Activated T-cell treated with anti-CD3 and anti-CD28 coated beads, Interleukin-2, amount 50 U/mL, for 48 hours (primary cell): ENCODE measurements around the gene C10orf67.
A peak's percentile ranks its signal among the peaks of the same experiment; 100 is the strongest.

Source experiments
- DNase-seq, 2 experiments: peaks; one replicate each; pipeline ENCODE4 v3.0.0-alpha.2; 2020

C10orf67 gene

DNA sequence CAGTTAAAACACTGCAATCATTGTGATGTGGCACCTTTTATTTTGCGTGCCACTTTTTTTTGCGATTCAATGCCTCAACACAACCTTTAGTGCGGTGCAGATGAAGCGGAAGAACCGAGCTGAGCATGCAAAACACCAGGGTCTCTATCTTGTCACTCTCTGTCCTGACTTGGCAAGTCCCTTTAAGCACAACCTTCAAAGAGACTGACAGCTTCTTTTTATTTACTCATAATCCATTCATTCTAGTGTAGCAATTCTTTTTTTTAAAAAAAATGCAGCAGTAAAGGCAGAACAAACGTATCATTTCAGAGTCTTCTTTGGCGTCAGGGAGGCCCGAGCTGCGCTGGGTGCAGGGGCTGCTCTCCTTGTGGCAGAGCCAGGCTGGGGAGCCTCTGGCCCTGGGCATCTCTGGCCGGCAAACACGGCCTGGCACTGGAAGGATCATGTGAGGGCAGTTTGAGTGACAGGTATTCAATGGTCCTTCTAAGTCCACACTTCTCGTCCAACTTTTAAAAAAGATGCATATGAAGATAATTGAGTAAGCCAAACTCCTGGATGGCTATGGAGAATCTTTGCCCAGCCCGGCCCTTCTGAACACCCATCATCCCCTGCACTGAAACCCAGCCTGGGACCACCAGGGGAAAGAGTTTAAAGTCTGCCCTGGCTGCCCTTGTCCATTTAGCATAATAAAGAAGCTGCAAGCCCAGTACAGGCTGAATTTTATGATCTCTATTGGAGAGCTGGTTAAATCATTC is 148.6 kb downstream of the C10orf67 start:
- DNase-seq: no peak

DNA sequence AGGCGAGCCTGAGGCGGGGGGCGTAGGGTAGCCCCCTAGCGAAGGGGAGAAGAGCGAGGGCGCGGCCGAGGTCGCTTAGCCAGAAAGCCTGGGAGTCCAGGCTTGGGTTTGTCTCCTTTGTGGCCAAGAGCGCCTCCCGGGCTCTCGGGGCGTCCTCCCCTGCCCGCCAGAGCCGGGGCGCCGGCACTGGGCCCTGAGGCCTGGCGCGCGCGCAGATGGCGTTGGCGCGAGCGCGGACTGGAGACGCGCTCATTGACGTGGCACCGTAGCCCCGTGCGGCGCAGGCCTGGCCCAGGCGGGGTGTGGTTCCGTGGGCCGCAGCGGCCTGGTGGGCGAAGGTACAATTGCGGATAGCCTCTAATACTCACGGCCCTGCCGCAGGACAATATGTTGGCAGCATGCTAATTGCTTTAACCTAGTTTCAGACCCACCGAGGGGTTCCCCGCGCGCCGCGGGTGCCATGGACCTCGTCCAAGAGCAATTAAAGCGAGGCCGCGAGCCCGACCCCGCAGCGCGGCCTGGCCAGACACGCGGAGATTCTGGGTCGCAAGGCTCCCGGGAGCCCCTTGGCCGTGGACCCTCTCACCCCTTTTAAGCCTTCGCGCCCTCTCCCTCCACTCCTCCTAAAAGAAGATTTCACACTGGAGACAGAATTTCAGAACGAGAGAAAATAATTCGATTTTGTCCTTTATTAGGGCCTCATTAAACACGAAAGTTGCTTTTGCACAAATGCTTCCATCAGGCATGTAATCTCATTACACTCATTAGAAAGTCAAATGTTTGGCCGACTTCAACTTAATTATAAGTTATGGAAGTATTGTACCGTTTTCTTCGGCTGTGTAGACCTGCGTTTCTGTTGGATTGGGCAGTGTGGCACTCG is 149.4 kb downstream of the C10orf67 start:
- DNase-seq: no peak

DNA sequence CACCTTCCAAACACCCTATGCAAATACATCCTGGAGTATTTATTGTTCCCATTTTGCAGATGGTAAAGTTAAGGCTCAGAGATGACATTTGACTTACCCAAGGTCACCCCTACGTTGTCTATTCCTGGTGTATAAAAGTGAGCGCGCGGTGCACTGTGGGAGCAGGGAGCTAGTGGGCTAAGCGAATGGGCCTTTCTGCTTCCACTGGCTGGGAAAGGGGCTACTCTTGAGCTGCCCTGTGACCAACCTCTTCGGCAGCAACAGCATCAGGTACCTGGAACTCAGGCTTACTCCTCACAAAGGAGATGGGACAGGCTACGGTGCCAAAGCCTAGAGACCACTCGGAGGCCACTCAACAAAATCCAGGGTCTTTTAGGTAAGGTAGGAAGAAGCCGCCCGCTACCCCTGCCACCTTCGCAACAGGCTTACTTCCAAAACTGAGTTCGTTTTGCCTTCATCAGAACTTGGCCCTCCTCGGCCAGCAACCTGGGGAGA is 150.1 kb downstream of the C10orf67 start:
- DNase-seq: no peak

DNA sequence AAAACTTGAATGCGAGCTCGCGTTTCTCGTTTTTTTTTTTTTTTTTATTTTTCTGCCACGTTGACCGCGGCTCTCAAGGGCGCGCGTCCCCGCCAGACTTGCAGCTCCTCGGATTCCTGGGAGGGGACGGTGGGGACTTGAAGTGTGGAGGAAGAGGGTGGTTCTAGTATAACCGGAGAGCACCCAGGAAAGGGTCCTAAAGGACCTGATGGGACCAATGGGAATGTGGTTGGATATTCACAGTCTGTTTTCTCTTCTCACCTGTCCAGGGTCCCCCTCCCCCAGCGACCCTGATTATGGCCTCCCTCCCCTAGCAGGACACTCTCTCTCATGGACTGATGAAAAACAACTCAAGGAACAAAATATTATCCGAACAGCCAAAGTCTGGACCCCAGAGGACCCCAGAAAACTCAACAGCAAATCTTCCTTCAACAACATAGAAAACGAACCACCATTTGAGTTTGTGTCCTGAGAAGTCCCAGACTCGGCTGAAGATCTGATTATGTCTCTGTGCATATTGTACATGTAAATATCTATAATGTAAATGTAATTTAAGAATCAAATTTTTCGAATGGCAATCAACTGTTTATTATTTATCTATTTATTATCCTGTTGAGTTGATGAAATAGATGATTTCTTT is 151.0 kb downstream of the C10orf67 start:
- no peak for DNase-seq

DNA sequence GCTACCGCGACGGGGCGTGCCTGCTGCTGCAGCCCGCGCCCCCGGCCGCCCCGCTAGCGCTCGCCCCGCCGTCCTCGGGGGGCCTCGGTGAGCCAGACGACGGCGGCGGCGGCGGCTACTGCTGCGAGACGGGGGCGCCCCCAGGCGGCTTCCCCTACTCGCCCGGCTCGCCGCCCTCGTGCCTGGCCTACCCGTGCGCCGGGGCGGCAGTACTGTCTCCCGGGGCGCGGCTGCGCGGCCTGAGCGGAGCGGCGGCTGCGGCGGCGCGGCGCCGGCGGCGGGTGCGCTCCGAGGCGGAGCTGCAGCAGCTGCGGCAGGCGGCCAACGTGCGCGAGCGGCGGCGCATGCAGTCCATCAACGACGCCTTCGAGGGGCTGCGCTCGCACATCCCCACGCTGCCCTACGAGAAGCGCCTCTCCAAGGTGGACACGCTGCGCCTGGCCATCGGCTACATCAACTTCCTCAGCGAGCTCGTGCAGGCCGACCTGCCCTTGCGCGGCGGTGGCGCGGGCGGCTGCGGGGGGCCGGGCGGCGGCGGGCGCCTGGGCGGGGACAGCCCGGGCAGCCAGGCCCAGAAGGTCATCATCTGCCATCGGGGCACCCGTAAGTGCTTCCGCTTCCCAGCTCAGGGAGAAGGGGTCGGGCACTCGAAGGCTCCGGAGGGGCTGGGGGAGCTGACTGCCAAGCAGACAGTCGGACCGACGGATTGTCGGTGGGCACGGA is 151.7 kb downstream of the C10orf67 start:
- peak in 1 of 2 experiments; percentile 44 for DNase-seq

DNA sequence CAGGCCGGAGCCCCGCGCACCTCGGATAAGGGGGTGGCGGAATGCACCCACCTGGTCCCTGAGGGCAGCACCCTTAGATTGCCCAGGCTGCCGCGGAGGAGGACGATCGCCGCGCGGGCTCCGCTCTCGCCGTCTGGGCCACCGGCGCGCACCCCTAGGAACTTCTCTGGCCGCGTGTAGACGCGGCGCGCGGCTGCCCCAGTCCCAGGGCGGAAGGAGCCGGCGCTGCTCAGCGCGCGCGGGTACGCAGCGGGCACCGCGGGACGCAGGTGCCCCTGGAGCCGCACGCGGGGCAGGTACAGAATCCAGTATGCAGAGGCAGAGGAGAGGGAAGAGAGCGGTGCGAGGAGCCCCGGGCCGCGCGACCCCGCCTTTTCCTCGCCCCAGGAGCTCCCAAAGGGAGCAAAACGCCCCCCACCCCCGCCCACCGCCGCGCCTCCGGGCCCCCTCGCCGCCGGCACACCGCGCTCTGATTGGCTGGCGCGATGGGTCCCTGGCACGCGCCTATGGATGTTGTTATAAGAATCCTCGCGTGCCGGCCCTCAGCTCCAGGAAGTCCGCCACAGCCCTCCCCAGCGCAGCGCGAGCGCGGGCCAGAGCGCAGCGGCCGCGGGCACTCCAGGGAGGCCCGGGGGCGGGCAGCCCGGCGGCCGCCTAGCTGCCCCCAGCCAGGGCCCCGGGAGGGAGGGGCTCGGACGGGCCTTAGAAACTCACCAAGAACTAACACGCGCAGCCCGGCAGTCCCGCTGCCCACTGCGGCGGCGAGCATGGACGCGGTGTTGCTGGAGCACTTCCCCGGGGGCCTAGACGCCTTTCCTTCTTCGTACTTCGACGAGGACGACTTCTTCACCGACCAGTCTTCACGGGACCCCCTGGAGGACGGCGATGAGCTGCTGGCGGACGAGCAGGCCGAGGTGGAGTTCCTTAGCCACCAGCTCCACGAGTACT is 152.6 kb downstream of the C10orf67 start, which contains the start of gene PTF1A:
Gene PTF1A (plus strand): TSS at position 549 of the 948 bp plus-strand sequence. CDS start 219 bp downstream, at position 768.
- DNase-seq: no peak

DNA sequence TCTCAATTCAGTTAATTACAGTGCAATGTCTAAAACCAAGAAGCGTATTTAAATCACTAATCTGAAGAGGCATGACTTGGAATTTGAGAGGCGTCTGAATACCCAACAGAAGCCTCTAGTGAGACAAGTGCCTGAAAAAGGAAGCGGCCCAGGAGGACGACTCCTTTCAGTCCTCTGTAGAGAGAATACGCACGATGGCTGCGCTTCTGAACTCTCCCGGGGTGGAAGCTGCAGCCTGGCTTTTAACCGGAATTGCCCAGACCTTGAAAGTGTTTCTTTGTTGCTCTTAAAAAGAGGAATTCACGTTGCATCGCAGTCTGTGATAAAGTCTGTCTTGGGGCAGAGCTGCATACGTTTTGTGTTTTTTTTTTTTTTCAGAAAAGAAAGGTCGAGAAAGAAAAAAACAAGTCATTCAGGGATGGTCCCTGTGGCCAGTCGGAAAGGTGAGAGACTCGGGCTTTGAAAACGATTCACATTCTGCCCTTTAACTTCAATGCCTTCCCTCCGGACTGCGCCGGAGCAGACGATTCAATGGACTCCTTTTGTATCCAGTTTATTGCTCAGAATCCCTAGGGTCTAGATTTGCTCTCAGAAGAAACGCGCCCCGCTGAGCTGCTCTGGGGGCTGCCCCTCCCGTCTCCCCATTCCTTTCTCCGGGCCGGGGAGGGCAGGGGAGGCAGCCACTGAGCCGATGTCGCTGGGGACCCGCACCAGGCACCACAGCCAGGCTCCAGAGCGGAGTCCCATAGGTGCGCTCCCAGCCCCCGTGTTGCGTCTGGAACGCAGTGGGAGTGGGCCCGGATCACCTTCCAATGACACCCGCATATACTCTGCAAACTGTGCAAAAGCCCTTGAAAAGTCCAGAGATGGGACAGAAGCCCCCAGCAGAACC is 153.5 kb downstream of the C10orf67 start:
- DNase-seq: no peak

DNA sequence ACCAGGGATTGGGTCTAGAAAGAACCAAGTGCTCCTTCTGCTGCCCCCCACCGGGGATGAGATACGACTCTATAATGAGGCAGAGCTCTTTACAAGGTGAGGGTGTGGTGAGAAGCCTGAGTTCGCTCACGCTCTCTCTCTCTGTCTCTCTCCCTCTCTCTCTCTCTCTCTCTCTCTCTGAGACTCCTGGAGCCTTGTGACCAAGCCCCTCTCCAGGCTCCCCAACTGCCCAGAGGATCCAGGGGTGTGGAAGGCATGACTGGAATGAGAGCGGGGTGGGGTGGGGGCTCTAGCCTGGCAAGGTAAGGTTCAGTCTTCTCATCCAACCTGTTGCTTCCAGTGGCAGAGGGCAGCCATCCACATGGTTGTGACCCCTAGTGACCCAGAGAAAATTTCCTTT is 155.6 kb downstream of the C10orf67 start:
- DNase-seq: no peak

DNA sequence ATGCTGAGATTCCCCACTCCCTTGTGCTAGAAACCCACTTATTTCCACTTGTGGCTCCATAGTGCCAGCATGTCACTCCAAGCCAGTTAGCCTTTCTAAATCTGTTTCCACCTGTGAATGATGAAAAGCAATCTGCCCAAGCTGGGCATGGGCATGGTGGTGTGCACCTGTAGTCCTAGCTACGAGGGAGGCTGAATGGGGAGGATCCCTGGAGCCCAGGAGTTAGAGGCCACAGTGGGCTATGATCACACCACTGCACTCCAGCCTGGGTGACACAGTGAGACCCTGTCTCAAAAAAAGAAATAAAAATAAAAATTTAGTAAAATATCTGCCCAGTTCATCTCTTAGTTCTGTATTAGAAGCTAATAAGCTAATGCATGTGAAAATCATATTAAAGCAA is 157.4 kb downstream of the C10orf67 start:
- no peak for DNase-seq

DNA sequence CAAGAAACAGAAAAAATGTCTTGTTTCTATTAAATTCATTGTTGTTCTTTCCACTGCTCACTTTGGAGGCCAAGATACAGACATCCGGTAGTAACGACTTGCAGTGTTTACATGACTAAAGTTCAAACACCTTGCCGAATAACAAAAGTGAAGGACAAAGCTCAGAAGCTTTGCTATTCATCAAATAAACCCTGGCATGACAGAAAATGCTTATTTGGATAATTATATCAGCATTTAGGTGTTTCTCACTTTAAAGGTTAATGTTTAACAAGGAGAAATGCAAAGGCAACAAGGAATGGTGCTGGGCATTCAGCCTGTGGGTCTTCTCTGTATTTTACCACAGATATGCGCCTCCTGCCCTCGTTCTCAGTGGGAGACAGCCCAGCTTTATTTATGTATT is 157.9 kb downstream of the C10orf67 start:
- DNase-seq: no peak

DNA sequence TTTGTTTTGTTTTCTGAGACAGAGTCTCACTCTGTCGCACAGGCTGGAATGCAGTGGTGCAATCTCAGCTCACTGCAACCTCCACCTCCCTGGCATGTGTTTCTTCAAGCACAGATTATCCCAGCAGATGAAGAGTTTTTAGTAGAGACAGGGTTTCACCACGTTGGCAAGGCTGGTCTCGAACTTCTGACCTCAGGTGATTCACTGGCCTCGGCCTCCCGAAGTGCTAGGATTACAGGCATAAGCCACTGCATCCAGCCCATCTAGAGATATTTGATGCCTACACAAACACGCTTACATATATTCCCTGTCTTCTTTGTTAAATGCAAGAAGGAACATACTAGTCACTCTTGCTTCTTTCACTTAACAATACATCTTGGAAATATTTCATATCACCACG is 158.4 kb downstream of the C10orf67 start:
- no peak for DNase-seq

DNA sequence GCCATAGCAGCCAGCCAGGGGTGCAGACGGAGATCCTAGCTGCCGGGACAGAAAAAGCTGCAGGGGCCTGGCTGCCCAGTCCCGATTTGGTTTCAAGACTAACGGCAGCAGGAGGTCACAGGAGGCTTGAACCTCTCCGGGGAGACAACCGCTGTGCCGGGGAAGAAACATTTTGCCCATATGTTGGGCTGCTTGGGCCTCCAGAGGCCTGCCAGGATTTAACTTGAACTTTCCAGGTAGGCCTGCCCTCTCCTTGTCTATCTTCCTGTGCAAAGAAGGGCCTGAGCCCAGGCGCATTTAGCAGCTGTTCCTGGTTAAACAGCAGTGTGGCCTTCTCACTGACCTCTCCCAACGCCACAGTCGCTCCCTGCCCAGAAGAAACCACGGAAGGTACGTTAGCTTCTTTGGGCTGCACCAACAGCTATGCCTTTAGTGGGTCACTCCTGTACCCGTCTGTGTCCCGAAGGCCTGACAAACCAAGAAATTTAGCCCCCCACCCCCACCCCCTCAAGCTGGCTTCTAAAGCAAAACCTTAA is 169.6 kb downstream of the C10orf67 start:
- no peak for DNase-seq

DNA sequence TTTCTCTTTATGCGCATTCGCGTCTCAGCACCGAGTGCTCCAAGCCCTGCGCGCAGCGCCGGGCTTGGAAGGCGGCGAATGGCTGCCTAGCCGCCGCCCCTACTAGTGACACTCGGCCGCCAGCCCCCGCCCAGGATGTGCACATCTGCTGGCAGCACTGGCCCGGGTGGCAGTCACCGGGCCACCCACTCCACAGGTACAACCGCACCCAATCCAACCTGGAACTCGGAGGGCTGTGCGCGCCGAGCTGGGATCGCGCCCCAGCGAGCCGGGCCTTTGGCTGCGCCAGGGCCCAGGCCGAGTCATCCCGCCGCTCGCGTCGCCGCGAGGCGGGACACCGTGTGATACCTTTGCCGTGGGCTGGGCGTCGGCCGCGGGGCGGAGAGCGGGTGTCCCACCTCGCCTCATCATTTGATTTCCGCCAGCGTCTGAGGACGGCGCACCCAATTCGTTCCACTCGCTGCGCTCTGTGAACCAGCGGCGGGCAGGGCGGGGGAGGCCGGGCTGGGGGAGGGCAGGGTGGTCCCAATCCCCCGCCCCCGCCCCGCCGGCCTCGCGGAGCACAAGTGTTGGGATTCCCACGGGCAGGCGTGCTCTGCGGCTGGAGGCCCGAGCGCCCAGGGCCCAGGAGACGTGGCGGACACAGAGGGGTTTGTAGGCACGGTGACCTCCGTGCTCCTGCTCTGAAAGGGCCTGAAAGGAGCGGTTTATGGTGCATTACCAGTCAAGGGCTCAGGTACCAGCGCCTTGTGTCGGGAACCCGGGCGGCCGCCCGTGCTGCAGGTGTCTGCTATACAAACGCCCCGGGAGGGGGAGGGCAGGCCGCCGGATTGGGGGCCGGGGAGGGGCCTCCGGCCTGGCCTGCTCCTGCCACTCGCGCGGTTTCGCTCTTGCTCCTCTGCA is 170.3 kb downstream of the C10orf67 start:
- no peak for DNase-seq

DNA sequence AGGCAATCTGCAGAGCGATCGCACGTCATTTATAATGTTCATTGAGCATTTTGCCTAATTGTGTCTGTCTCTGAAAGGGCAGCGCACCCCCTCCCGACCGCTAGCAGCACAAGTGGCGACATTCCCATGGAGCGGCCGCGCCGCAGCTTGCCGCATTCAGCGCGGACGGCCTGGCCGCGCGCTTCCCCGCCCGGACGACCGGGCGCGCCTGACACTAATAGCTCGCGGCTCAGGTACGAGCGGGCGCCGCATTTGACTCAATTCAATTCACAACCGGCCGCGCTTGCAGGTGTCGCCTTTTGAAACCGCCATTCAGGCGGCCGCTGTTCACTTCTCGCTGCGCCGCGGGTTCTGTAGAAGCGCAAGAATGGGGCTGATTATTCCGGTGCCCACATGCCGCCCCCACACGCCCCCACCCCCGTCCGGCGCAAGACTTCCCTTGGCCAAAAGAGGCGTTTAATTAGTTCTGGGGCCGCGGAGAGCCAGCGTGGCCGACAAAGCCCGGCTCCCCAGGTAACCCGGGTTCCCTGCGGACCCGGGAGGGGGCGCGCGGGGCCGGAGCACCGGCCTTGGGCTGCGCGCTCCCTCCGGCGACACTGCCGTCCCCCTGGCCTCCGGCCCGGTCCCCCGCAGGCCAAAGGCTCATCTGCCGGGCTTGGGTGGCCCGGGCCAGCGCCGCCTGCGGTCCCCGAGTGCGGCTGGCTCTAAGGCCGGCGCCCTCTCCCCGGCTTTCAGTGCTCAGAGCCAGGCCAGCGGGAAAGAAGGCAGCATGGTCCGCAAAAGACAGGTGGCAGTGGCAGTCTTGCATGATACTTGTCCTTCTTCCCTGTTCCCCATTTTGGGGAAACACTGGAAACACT is 171.2 kb downstream of the C10orf67 start:
- no peak for DNase-seq

DNA sequence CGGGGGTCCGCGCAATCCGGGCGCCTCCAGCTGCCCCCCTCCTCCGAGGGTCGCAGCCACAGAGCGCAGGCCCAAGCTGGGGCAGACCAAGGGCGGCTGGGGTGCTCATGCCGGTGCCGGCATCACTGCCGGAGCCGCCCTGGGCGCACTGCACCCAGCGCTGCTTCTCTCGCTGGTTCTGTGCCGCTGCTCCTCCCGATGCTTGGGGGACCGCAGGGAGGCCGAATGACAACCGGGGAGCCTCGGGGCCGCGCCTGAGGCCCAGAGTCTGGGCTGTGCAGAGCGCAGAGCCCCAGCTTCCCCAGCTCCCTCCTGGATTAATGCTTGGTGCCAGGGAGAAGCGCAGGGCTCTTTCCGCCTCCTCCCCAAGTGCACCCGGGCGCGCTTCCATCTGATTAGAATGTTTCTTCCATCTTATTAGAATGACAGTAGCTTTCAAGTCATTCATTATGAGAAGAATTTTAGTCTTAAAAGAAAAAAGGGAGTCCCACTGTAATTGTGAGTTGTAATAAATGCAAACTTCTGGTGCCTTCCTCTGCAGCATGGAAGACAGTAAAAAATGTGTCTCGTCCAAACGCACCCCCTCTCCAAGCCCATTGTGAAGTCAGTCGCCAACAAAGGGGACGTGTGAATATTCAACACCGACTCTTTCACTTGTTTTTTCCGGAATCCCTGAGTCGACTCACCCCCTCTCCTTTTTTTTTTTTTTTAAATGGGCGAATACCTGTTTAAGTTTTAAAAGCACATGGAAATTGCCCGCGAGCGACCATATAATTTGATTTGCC is 172.0 kb downstream of the C10orf67 start:
- DNase-seq: no peak

DNA sequence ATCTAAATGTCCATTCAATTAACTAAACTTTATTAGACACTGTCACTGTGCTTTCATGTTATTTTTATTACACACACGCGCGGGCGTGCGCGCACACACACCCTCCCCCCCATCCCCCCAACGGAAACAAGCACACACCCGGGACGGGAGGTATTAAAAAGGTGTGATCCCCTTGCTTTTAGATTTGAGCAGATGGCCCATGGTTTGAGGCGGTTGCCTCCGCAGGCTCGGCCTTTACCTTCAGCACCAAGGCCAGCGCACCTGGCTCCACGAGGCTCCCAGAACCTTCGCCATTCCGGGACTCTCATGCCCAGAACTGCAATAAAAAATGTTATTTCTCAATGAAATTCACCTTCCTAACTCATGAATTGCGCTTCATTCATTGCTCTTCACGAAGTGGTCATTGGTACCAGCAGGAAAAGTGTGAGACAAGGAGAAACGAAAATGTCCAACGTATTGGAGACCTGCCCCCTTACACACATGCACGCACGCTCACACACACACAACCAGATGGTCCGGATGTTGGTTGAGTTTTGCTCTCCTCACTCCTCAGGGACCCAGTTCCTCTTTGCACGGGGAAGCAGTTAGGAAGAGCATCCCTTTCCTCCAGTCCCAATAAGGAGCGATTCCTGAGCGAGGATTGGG is 173.2 kb downstream of the C10orf67 start:
- DNase-seq: no peak

DNA sequence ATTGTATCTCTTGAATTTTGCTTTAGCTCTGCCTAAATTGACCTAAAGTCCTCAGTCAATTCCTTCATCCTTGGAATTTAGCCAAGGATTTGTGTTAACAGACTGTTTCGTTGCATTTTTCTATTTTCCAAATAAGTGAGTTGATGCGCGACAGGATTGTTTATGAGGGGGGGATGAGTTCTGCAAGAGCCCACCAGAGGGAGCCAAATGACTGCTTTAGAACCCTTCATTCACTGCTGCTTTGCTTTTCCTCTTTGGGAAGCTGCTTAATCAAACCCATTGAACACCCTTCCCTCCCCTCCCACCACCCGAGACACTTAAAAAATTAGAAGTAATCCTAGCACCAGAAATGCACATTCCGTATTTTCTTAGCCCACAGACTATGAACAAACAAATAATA is 186.2 kb downstream of the C10orf67 start:
- DNase-seq: peak; percentile 47 to 56
